Cortex of kidney (tissue), 1 donor: ENCODE results near the gene TIGD1.
A peak's percentile ranks its signal among the peaks of the same experiment; 100 is the strongest.

Experiments used
- DNase-seq: peaks from one replicate; lab custom pipeline; 2025; lab: John Stamatoyannopoulos, UW

TIGD1 gene

GRCh38 chr2:232550354-232551249 is at the start of gene TIGD1, which contains the start of gene EIF4E2:
Gene TIGD1, minus strand, starts transcription at chr2:232550557. Its CDS starts 675 bp downstream, at chr2:232549882.
Gene EIF4E2, plus strand, starts transcription at chr2:232550689. Its CDS starts 36 bp downstream, at chr2:232550725.
- DNase-seq = peak; percentile 64

DNA sequence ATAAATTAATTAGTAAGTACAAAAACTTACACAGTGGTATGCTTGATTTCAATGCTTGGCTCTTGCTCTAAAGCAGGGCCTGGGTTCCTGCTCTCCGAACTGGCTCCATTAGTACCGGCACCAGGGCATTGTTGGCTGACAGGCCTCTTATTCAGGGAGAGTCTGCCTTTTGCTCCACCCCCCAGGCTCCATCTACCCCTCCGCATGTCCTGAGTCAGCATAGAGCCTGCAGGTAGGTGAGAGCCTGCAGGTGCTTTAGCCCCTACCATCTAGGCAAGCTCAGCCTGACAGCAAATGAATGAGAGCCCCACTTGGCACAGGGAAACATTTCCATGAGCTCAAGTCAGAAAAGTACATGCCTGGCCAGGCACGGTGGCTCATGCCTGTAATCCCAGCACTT is 47.9 kb upstream of the TIGD1 start:
- DNase-seq = no peak

DNA sequence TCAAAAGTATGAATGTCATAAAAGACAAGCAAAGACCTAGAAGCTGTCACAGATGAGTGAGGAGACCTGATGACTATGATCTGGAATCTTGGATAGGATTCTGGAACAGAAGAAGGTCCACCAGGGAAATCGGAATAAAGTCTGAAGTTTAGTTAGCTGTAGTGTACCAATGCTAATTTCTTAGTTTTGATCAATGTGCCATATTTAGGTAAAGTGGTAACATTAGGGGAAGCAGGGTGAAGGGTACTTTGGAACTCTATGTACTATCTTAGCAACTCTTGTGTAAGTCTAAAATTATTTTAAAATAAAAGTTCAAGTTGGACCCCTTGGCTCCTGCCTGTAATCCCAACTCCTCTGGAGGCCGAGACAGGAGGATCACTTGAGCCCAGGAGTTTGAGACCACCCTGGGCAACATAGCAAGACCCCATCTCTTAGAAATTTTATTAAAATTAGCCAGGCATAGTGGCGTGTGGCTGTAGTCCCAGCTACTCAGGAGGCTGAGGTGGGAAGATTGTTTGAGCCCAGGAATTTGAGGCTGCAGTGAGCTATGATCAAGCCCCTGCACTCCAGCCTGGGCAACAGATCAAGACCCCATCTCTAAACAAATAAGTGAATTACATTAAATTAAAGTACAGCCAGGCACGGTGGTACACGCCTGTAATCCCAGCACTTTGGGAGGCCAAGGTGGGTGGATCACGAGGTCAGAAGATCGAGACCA is 47.2 kb upstream of the TIGD1 start:
- no peak for DNase-seq

DNA sequence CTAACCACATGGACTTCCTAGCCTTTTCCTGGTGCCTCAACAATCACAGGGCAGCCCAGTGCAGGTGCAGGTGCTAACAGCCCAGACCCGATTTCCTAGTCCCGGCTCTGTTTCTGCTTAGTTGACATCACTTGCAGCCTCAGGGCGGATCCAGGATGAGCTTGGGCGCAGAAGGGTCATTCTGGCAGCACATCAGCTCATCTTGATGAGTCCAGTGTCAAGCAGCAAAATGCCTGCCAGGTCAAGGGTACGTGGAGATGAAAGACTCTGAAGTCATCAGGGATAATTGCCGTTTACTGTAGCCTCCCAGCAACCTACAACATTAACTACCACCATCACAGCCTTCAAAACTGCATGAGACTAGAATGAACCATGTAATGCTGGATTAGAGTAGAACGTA is 43.6 kb upstream of the TIGD1 start:
- DNase-seq = no peak

- DNase-seq = no peak
Measured at GRCh38 chr2:232592772-232593395, 42.5 kb upstream of the TIGD1 start.

DNA sequence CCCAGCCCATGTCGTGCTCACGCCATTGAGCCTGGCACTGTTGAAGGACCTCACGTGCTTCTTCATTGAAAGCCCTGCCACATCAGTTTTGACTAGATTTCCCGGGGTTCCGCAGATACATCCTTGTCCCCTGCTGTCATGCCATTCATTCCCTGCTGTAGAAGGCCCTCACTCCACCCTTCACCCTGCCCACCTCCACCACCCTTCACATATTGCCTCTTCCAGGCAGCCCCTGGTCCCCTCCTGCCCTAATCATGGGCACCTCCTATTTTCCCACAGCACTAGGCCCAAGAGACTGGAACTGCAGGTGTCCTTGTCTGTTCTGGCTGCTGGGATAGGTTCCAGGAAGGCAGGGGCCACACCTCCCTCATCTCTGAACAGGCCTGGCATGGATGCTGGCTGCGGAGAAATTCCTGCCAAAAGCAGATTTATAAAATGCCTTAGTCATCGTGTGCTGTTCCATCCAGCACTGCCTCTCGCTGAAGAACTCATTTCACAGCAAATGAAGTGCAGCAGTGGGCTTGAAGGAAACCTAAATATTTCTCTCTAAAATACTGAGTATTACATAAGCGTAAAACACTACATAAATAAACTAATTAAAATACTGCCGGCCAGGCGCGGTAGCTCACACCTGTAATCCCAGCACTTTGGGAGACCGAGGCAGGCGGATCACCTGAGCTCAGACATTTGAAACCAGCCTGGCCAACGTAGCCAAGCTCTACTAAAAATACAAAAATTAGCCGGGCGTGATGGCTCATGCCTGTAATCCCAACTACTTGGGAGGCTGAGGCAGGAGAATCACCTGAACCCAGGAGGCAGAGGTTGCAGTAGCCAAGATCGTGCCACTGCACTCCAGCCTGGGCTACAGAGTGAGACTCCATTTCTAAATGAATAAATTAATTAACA is 38.6 kb upstream of the TIGD1 start:
- DNase-seq = no peak

DNA sequence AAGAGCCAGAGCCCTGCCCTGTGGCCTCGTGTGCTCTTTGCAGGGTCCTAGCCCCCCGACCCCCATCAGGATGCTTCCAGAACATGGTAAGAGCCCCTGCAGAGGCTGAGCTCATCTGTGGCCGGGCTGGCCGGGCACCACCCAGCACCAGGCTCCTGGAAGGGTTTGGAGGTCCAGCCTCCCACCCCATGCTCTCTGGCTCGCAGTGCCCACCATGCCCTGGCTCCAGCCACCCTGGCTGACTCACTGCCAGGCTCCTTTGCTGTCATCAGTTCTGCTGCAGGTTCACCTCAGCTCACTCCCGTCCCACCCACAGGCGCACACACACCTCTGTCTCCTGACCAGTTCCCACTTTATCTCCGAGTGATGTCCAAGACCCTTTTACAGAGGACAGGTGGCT is 37.7 kb upstream of the TIGD1 start:
- no peak for DNase-seq

DNA sequence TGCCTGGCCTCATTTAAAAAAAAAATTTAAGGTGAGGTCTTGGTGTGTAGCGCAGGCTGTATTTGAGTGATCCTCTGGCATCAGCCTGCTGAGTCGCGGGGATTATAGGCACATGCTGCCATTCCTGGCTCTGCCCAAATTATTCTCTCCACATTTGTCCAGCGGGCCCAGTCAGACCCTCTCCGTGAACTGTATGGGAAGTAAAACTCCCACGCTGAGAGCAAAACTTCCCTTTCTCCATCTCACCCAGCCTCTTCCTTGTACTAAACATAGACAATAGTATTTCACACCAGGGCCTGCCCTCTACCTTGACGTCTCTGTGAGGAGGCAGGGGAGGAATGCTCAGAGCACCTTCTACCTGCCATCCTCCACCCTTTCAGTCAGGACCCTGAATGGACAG is 37.2 kb upstream of the TIGD1 start:
- DNase-seq = no peak

- DNase-seq = no peak
Measured at GRCh38 chr2:232586943-232587505, 36.7 kb upstream of the TIGD1 start.

DNA sequence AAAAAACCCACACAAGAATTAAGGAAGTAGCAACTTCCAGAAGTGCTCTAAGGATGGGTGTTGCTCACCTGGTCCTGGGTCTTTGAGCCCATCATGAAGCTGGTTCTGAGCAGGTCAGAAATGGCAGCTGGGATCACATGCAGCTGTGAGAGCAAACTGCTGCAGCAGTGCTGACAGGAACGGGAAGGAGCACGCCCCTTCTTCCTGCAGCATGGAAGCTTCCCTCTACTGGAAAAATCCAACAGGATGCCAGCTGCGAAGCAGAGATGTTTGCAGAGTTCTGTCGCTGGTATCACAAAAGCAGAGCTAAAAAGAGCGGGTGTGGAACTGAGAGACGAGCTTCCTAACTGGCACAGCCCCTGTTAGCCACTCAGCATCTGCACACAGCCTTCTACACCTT is 33.9 kb upstream of the TIGD1 start:
- DNase-seq = no peak

DNA sequence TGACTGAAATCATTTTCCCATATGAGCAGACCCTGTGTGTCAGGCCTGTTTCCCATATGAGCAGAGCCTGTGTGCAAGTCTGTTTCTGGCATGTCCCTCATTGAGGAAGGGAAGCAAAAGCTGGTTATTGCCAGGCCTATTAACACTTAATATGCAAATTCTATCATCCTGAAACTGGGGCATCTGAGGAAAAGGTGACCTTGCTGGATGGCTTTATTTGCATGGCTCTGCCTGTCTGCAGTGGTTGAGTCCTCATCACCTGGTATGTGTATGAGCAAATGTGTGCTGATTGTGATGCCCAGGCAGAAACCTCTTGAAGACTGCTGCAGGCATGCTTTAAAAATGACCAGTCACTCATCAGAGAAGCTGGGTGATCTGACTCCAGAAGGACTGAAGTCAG is 31.4 kb upstream of the TIGD1 start:
- DNase-seq = no peak

DNA sequence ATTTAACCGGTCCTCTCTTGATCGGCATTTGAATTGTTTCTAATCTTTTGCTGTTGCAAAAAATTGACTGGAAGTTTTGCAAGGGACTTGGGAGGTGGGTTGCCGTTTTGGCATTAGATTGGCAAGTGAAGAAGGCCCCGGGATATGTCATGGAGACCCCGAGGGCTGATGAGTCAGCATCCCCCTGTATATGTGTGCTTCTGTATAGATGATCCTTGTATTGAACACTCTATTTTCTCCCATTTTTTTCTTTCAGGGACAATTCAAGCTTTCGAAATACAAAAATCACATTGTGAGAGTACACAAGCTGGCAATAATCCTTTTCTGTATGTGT is 30.3 kb upstream of the TIGD1 start:
- no peak for DNase-seq

GRCh38 chr2:232578626-232579025 is 28.3 kb upstream of the TIGD1 start:
- DNase-seq = no peak

DNA sequence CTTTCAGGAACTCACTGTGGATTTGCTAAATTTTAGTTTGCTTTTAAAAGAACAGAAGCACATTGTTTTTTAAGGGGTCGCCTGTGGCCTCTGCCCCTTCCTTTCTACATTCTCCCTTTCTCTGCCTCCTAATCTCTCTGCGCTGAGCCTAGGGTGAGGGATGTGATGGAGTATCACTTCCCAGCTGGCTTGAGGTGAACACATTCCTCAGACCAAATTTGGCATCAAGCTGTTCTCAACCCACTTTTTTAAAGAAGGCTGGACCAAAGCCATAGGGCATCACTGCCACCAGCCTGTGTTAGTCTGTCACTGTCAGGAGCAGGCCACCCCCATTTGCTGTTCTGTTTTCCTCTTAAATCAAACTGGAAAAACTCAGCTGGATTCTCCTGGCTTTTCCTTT is 27.5 kb upstream of the TIGD1 start:
- DNase-seq = no peak

GRCh38 chr2:232576995-232577394 is 26.6 kb upstream of the TIGD1 start:
- no peak for DNase-seq

DNA sequence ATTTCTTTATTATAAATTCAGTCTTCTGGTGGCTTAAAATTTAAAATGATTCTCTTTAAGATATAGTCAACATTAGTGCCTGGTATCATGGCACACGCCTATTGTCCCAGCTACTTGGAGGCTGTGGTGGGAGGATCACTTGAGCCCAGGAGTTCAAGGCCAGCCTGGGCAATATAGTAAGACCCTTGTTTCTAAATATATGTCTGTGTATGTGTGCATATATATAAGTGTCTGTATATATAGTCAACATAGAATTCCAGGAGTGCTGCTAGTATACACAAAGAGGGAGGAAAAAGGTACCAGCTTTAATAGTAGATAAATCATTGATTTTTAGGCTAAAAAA is 25.0 kb upstream of the TIGD1 start:
- no peak for DNase-seq

DNA sequence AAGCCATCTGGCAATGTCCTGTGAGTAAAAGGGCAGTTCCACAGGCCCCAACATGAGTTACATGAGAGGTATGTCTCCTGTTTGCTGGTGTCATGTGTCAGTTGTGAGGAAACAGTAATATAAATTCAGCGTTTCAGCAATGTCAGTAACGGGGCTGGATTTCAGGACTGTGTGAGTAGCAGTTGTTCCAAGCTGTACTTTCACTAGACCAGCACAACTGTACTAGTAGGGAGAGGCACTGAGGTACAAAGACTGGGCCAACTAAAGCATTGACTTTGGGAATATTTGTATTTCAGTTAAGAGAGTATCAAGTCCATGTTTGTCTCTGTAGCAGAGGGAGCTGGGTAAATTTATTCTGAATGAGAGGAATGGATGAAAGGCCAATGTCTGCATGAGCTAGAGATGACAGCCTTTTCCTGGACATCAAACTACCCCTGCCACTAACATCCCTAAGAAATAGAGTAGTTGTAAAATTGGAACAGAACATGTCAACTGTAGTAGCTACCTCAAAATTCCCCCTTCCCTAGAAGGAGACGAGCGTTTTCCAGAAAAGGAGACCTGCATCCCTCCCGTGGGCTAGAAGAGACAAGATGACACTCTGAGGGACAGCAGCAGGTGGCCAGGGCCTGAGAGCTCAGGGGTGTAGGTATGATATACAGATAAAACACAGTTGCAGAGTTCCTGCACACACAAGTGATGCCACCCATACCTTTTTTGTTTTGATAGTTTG is 24.5 kb upstream of the TIGD1 start:
- no peak for DNase-seq

DNA sequence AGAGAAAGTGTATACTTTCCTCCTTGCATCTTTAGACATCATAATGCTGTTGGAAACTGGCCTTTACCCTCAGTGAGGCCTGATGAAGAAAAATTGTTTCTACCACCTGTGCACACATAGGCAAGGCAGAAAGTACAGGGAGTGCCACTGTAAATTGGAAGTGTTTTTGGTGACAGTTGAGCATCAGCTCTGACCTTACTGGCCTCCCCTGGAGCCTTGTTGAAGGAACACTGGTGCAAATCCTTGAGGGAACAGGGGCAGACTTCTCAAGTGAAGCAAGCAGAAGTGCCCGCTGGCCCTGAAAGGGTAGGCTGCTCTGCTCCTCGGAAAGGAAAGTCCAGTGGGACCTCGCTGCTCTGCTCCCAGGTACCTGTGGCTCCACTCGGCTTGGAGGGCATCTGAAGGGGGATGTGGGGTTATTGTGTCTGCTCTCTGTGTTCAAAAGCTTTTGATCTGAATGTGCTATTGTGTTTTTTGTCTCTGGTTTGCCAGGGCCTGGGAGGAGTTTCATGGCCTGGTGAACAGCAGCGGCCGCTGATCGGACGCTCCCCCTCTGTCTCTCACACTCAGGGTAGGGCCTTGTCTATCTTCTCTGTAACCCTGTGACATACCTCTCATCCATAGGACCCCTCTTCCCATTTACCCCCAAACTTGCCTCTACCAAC is 23.5 kb upstream of the TIGD1 start:
- DNase-seq = no peak

DNA sequence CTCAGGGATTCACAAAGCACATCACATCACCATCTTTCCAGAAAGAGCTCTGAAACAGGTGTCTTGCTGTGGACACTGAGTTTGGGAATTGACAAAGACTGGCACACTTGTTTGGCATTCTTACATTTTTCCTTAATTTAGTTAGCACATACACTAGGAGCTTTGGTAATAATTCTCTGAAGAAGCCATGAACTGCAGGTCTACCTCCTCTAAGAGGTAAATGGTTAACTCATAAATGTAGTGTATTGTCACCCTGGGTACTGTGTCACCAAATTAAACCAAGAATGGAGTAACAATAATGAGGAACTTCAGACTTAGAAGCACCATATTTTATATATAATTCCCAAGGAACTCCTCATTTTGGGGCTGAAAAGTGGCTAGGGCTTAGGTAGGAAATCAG is 22.7 kb upstream of the TIGD1 start:
- no peak for DNase-seq

- no peak for DNase-seq
Measured at GRCh38 chr2:232571026-232571474, 20.7 kb upstream of the TIGD1 start.
